Body of pancreas (tissue), 4 donors: ENCODE data around the gene CLK3.

Experiments
- POLR2A ChIP-seq, 3 donors: fragments of 450-650 bp; IDR thresholded peaks; one replicate each; pipeline ENCODE4 v1.6.1; 2016; ENCODE audit warnings: antibody characterized with exemption in 3 of 3, mild to moderate bottlenecking in 2 of 3
- TF ChIP-seq, protein P1 (sequence below), 7 experiments: fragments of 450-650 bp in 4 of 7; fragments of 200-600 bp in 3 of 7; sonication (generic) in 3 of 7; IDR thresholded peaks; one replicate each; pipeline ENCODE4 v1.5.1; 2016 to 2019; ENCODE audit warnings: antibody characterized with exemption in 7 of 7

DNA sequence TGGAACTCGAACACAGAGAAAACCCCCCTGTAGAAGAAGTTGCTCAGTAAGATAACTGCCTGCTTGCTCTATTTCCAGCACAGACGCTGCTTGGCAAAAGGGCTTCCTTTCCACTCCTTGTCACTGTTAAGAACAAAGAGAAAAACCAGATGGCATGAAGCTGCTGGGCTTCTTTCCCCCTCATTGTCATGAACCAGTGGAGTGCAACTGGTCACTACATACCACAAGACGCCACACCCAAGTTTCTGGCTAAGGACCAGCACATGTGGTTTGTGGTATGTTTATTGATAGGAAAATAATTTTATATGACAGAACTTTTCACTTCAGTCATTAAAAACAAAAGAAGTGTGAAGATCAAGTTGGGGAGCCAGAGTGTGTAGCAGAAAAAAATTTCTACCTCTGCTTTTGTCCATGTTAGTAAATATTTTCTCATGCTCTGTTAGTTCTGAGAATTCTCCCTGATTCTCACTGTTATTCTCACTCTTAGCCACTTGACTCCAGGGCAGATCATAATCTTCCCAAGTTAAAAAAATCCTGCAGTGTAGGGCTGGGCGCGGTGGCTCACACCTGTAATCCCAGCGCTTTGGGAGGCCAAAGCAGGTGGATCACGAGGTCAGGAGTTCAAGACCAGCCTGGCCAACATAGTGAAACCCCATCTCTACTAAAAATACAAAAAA is 37.9 kb downstream of the CLK3 start:
- TF ChIP-seq, protein P1, sequence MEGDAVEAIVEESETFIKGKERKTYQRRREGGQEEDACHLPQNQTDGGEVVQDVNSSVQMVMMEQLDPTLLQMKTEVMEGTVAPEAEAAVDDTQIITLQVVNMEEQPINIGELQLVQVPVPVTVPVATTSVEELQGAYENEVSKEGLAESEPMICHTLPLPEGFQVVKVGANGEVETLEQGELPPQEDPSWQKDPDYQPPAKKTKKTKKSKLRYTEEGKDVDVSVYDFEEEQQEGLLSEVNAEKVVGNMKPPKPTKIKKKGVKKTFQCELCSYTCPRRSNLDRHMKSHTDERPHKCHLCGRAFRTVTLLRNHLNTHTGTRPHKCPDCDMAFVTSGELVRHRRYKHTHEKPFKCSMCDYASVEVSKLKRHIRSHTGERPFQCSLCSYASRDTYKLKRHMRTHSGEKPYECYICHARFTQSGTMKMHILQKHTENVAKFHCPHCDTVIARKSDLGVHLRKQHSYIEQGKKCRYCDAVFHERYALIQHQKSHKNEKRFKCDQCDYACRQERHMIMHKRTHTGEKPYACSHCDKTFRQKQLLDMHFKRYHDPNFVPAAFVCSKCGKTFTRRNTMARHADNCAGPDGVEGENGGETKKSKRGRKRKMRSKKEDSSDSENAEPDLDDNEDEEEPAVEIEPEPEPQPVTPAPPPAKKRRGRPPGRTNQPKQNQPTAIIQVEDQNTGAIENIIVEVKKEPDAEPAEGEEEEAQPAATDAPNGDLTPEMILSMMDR (IDR thresholded peaks at IDR 0.05): no peak
- no peak for TF ChIP-seq POLR2A (IDR thresholded peaks at IDR 0.05)
